Liver (tissue), 9 donors: ENCODE measurements around the gene VWA3B. TPM values are rescaled to one million over a fixed set of nuclear protein-coding genes. Genes with fewer than 3 reads are reported as not detected.

ENCODE experiments used
- DNase-seq: peaks from one replicate; pipeline ENCODE4 v3.0.0-alpha.2; 2017; ENCODE audit warnings: low spot score
- H3K27ac ChIP-seq, 2 donors: one replicate each; pipeline ENCODE4 v1.7.0; 2013; ENCODE audit warnings: inconsistent platforms in 2 of 2, low read length in 2 of 2, control low read depth in 1 of 2, low read depth in 1 of 2, mild to moderate bottlenecking in 1 of 2
- H3K27me3 ChIP-seq, 4 donors: one replicate each; pipeline versions ENCODE4 v1.6.1 to v1.7.0; 2013; ENCODE audit warnings: low read length in 3 of 4, inconsistent platforms in 1 of 4, mild to moderate bottlenecking in 1 of 4, moderate library complexity in 1 of 4; ENCODE audit not compliant: control insufficient read depth in 4 of 4, insufficient read depth in 4 of 4
- H3K36me3 ChIP-seq, 4 donors: one replicate each; pipeline versions ENCODE4 v1.6.1 to v1.7.0; 2013; ENCODE audit warnings: low read length in 3 of 4, mild to moderate bottlenecking in 3 of 4, low read depth in 1 of 4, moderate library complexity in 1 of 4; ENCODE audit not compliant: control insufficient read depth in 4 of 4, insufficient read depth in 3 of 4
- H3K4me1 ChIP-seq, 4 donors: one replicate each; pipeline versions ENCODE4 v1.6.1 to v1.7.0; 2013; ENCODE audit warnings: low read length in 3 of 4, mild to moderate bottlenecking in 3 of 4, moderate library complexity in 1 of 4; ENCODE audit not compliant: control insufficient read depth in 4 of 4, insufficient read depth in 4 of 4
- H3K4me3 ChIP-seq, 3 donors: one replicate each; pipeline versions ENCODE4 v1.6.1 to v1.7.0; 2013; ENCODE audit warnings: low read length in 3 of 3, control low read depth in 1 of 3, low read depth in 1 of 3, mild to moderate bottlenecking in 1 of 3
- H3K9ac ChIP-seq, 2 donors: one replicate each; pipeline ENCODE4 v1.7.0; 2013; ENCODE audit warnings: low read length in 2 of 2, mild to moderate bottlenecking in 2 of 2, moderate library complexity in 2 of 2, control low read depth in 1 of 2, low read depth in 1 of 2
- H3K9me3 ChIP-seq, 4 donors: one replicate each; pipeline versions ENCODE4 v1.6.1 to v1.7.0; 2013; ENCODE audit warnings: low read length in 3 of 4; ENCODE audit not compliant: control insufficient read depth in 4 of 4
- ATF3 ChIP-seq: IDR thresholded peaks from 2 replicates; pipeline ENCODE4 v1.6.1; 2016; ENCODE audit warnings: antibody characterized with exemption
- EGR1 ChIP-seq, 2 donors: IDR thresholded peaks; 2 replicates each; pipeline ENCODE4 v1.6.1; 2016 to 2018; ENCODE audit warnings: antibody characterized with exemption in 2 of 2, low read depth in 2 of 2
- FOXA1 ChIP-seq: IDR thresholded peaks from 2 replicates; pipeline ENCODE4 v1.6.1; 2016; ENCODE audit warnings: antibody characterized with exemption
- FOXA2 ChIP-seq: IDR thresholded peaks from 2 replicates; pipeline ENCODE4 v1.6.1; 2016; ENCODE audit warnings: antibody characterized with exemption
- GABPA ChIP-seq, 2 donors: IDR thresholded peaks in 1 of 2; conservative IDR thresholded peaks in 1 of 2; 2 replicates each; pipeline ENCODE4 v1.6.1; 2016; ENCODE audit warnings: antibody characterized with exemption in 2 of 2, mild to moderate bottlenecking in 1 of 2, moderate library complexity in 1 of 2
- HNF4A ChIP-seq, 2 donors: conservative IDR thresholded peaks; 2 replicates each; pipeline ENCODE4 v1.6.1; 2016; ENCODE audit warnings: antibody characterized with exemption in 2 of 2, mild to moderate bottlenecking in 2 of 2
- HNF4G ChIP-seq: IDR thresholded peaks from 2 replicates; pipeline ENCODE4 v1.6.1; 2016; ENCODE audit warnings: antibody characterized with exemption
- JUND ChIP-seq, 2 donors: IDR thresholded peaks; 2 replicates each; pipeline ENCODE4 v1.6.1; 2016; ENCODE audit warnings: antibody characterized with exemption in 2 of 2
- NR2F2 ChIP-seq: IDR thresholded peaks from 2 replicates; pipeline ENCODE4 v1.6.1; 2016; ENCODE audit warnings: antibody characterized with exemption
- RAD21 ChIP-seq, 2 donors: IDR thresholded peaks; 2 replicates each; pipeline ENCODE4 v1.6.1; 2016; ENCODE audit warnings: antibody characterized with exemption in 2 of 2, mild to moderate bottlenecking in 2 of 2
- RXRA ChIP-seq, 2 donors: IDR thresholded peaks; 2 replicates each; pipeline ENCODE4 v1.6.1; 2017 to 2018; ENCODE audit warnings: antibody characterized with exemption in 2 of 2, mild to moderate bottlenecking in 1 of 2
- TAF1 ChIP-seq: conservative IDR thresholded peaks from 2 replicates; pipeline ENCODE4 v1.6.1; 2016; ENCODE audit warnings: antibody characterized with exemption, mild to moderate bottlenecking
- YY1 ChIP-seq: IDR thresholded peaks from 2 replicates; pipeline ENCODE4 v1.6.1; 2016; ENCODE audit warnings: antibody characterized with exemption, mild to moderate bottlenecking
- WGBS: extraction: QIAGEN DNeasy Blood & Tissue Kit; methylation state at CpG from one replicate; pipeline ENCODE4 v1.1.7; 2013; 5-methylcytosine and 5-hydroxymethylcytosine counted together
- polyA plus RNA-seq, 2 donors: library from polyadenylated mRNA; stranded (reverse) in 1 of 2; unstranded in 1 of 2; fragments of 200-250 nt in 1 of 2; fragments of >200 nt in 1 of 2; fragmentation: Nextera tagmentation in 1 of 2; extraction: Ambion mirVana in 1 of 2; gene quantifications; one replicate each; pipeline versions ENCODE4 v1.2.1 to v1.2.3, GENCODE V29; 2013 to 2015
- total RNA-seq, 2 donors: library from RNA; depleted of rRNA; stranded (reverse); fragments of >200 nt; gene quantifications; one replicate each; pipeline ENCODE4 v1.2.3, GENCODE V29; 2014
- TF ChIP-seq, protein P1 (sequence below): IDR thresholded peaks from 2 replicates; pipeline ENCODE4 v1.6.1; 2016; ENCODE audit warnings: antibody characterized with exemption
- TF ChIP-seq, protein P2 (sequence below): IDR thresholded peaks from 2 replicates; pipeline ENCODE4 v1.6.1; 2016; ENCODE audit warnings: antibody characterized with exemption
- TF ChIP-seq, protein P3 (sequence below): fragments of 150-350 bp; IDR thresholded peaks from 2 replicates; pipeline ENCODE4 v1.5.1; 2017; ENCODE audit warnings: improper control_type of control experiment, low read depth, low read length; ENCODE audit not compliant: missing input control
- donor health status: healthy.
- donor health status: healthy.
- donor health status: healthy.
- donor health status: healthy.
- donor health status: healthy.

The VWA3B gene
- total and polyA plus RNA-seq, 4 donors, result 0.08 TPM; not detected in 3

DNA sequence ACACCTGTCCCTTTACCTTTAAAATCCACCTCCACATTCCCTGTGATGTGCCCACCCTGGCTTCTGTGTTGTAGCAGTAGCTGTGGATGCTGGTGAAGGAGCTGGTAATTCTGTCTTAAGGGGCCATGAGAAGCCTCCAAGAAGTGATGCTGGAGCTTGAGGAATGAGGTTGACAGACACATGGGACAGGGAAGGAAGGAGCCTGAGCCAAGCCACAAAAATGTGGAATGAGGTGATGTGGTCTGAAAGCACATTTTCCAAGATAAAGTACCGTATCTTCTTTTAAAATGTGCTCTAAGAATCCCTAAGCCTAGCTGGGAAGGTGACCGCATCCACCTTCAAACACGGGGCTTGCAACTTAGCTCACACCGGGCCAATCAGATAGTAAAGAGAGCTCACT lies 31.2 kb downstream of the VWA3B start:
- H3K27me3 ChIP-seq, result no peaks in the 10 kb centered on the region

GRCh38 chr2:98118852-98119251 lies 31.9 kb downstream of the VWA3B start:
- no peaks in the 10 kb centered on the region for H3K27me3 ChIP-seq
- H3K4me1 ChIP-seq, result peaks cover 0 to 4% (median 0%) of the 10 kb centered on the region in 4 donors
- H3K36me3 ChIP-seq, result no peaks in the 10 kb centered on the region
- 38% methylated on average over 2 of the region's 2 CpGs for WGBS
- no peak overlapping the region for H3K27ac ChIP-seq
- no peaks in the 10 kb centered on the region for H3K9me3 ChIP-seq
- no peak for DNase-seq
- no peak overlapping the region for H3K4me3 ChIP-seq
- no peak overlapping the region for H3K9ac ChIP-seq
- TF ChIP-seq, protein P1, sequence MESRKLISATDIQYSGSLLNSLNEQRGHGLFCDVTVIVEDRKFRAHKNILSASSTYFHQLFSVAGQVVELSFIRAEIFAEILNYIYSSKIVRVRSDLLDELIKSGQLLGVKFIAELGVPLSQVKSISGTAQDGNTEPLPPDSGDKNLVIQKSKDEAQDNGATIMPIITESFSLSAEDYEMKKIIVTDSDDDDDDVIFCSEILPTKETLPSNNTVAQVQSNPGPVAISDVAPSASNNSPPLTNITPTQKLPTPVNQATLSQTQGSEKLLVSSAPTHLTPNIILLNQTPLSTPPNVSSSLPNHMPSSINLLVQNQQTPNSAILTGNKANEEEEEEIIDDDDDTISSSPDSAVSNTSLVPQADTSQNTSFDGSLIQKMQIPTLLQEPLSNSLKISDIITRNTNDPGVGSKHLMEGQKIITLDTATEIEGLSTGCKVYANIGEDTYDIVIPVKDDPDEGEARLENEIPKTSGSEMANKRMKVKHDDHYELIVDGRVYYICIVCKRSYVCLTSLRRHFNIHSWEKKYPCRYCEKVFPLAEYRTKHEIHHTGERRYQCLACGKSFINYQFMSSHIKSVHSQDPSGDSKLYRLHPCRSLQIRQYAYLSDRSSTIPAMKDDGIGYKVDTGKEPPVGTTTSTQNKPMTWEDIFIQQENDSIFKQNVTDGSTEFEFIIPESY, result no peak
- no peak for TF ChIP-seq GABPA (IDR thresholded peaks at IDR 0.05 in 1 of 2, conservative IDR thresholded peaks at IDR 0.05 in 1 of 2)
- TF ChIP-seq RAD21 (IDR thresholded peaks at IDR 0.05), result no peak
- TF ChIP-seq EGR1 (IDR thresholded peaks at IDR 0.05; ENCODE audit: low read depth in 2 of 2), result no peak
- TF ChIP-seq JUND (IDR thresholded peaks at IDR 0.05), result no peak
- TF ChIP-seq, protein P2, sequence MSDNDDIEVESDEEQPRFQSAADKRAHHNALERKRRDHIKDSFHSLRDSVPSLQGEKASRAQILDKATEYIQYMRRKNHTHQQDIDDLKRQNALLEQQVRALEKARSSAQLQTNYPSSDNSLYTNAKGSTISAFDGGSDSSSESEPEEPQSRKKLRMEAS, result no peak
- TF ChIP-seq, protein P3, sequence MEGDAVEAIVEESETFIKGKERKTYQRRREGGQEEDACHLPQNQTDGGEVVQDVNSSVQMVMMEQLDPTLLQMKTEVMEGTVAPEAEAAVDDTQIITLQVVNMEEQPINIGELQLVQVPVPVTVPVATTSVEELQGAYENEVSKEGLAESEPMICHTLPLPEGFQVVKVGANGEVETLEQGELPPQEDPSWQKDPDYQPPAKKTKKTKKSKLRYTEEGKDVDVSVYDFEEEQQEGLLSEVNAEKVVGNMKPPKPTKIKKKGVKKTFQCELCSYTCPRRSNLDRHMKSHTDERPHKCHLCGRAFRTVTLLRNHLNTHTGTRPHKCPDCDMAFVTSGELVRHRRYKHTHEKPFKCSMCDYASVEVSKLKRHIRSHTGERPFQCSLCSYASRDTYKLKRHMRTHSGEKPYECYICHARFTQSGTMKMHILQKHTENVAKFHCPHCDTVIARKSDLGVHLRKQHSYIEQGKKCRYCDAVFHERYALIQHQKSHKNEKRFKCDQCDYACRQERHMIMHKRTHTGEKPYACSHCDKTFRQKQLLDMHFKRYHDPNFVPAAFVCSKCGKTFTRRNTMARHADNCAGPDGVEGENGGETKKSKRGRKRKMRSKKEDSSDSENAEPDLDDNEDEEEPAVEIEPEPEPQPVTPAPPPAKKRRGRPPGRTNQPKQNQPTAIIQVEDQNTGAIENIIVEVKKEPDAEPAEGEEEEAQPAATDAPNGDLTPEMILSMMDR, result no peak
- TF ChIP-seq YY1, result no peak
- no peak for TF ChIP-seq FOXA2
- TF ChIP-seq TAF1, result no peak
- TF ChIP-seq ATF3, result no peak
- no peak for TF ChIP-seq HNF4G
- TF ChIP-seq FOXA1, result no peak

More for the DNA sequence above, 31.2 kb downstream of the VWA3B start:
- H3K4me1 ChIP-seq, result peaks cover 0 to 4% (median 0%) of the 10 kb centered on the region in 4 donors
- H3K36me3 ChIP-seq, result no peaks in the 10 kb centered on the region
- H3K4me3 ChIP-seq, result no peak overlapping the region
- TF ChIP-seq NR2F2 (no peak), JUND (IDR thresholded peaks at IDR 0.05) (no peak), RAD21 (IDR thresholded peaks at IDR 0.05) (no peak), TAF1 (no peak), EGR1 (IDR thresholded peaks at IDR 0.05; ENCODE audit: low read depth in 2 of 2) (no peak), FOXA1 (no peak), YY1 (no peak), HNF4G (no peak), GABPA (IDR thresholded peaks at IDR 0.05 in 1 of 2, conservative IDR thresholded peaks at IDR 0.05 in 1 of 2) (no peak), RXRA (IDR thresholded peaks at IDR 0.05) (no peak), HNF4A (conservative IDR thresholded peaks at IDR 0.05) (no peak), ATF3 (no peak)
- TF ChIP-seq, protein P3, result no peak
- TF ChIP-seq, protein P1, result no peak
- TF ChIP-seq, protein P2, result no peak
- peaks cover 0 to under 1% (median 0%) of the 10 kb centered on the region in 4 donors for H3K9me3 ChIP-seq
- no peak for DNase-seq
- no peak overlapping the region for H3K27ac ChIP-seq
- H3K9ac ChIP-seq, result no peak overlapping the region
- WGBS, result 78% methylated on average over 4 of the region's 4 CpGs
